Epidermal melanocyte (primary cell): Measurements from ENCODE around the gene DIDO1.

Source experiments
- DNase-seq: peaks from one replicate; pipeline ENCODE4 v3.0.0; 2011; ENCODE audit warnings: low spot score; ENCODE audit not compliant: insufficient read length

Gene DIDO1

DNA sequence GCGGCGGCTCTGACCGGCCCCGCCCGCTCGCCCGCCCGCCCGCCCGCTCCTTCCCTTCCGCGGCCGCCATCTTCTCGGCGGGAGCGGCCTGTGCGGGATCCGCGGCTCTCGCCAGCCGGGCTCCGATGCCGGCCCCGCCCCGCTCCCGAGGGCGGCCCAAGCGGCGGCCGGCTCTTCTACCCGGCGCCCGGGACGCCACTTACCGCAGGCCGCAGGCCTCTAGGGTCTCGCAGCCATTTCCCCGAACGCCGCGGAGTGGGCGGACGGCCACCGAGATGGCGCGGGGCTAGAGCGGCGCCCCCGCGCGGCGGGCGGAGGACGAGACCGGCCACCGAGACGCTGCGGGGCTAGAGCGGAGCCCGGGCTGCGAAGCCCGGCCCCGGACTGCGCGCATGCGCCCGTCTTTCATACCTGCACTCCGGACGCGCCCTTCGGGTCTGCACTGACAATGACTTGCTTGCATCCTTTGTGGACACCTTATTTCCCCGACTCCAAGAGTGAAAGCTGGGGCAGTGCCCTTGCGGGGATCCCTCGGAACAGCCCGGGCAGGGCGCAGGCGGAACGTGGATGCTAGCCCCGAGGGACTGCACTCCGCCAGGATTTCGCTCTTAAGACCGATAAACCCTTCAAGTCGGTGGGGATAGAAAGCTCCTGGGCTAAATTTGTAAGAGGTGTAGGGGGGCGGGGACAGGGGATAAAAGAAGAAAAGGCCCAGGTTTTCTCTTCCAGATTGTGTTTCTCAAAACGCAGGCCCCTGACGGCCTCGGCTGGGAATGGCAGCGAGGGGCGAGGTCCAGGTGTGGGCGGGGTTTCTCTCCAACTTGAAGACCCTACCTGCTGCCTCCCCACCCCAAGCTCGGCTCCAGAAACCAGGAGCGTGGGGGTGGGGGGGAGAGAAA lies at the start of gene DIDO1:
Gene DIDO1, minus strand, starts transcription at position 277 of the 899 bp plus-strand sequence.
- DNase-seq: peak; percentile 94

DNA sequence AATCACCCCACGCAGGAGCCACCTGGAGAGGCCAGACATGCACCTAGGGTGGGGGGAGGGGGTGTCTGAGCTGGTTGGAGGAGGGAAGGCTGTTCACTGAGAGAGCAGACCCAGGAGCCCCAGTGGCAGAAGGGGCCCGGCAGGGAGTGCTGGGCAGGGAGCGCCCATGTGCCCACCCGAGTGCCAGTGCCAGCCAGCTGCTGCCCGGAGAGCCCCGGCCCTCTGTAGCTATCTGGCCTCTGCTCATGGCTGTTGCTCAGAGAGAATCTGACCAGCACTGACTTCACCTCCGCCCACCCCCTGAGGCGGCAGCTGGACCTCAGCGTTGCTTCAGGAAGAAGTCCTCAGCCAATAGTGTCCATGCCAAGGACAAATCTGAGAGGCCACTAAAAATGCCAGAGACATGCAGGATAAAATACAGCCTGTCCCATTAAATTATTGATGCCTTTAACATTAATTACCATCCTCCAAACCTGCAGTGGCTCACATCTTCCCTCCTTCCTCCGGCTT lies 49.0 kb upstream of the DIDO1 start:
- no peak for DNase-seq

DNA sequence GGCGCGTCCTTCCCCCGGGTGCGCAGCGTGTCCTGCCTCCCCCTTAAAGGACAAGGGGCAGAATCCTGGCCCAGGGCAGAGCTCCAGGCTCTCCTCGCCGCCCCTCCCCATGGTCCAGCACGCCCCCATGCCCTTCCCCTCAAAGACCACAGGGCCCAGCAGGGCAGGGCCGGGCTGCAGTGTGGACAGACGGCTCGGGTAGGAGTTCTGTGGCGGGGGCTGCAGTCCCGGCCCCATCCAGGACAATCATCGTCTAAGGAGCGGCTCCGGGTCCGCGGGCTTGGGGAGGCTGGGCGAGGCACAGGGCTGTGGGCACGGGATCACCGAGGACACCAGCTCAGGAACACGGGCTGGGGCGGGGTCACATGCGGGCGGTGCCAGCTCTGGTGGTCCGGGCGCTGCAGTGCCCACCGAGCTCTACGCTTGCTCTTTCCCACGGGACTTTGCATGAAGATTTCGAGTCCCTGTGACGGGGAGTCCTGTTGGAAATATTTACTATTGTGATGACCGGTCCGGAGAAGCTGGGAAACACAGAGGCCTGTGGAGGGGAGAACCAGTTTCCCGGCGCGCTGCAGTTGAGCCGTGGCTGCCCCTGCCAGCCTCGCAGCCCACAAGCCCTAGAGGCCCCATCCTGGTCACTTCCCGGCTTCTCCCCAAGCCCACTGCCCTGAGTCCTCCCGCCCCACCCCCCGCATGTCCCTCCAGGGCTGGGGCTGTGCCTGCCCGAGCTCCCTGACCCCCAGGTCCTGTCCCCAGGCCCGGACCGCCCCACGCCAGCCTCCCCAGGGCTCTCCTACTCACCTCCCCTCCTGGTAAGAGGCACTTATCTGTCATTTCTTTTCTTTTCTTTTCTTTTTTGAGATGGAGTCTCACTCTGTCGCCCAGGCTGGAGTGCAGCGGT lies 46.8 kb upstream of the DIDO1 start:
- no peak for DNase-seq

DNA sequence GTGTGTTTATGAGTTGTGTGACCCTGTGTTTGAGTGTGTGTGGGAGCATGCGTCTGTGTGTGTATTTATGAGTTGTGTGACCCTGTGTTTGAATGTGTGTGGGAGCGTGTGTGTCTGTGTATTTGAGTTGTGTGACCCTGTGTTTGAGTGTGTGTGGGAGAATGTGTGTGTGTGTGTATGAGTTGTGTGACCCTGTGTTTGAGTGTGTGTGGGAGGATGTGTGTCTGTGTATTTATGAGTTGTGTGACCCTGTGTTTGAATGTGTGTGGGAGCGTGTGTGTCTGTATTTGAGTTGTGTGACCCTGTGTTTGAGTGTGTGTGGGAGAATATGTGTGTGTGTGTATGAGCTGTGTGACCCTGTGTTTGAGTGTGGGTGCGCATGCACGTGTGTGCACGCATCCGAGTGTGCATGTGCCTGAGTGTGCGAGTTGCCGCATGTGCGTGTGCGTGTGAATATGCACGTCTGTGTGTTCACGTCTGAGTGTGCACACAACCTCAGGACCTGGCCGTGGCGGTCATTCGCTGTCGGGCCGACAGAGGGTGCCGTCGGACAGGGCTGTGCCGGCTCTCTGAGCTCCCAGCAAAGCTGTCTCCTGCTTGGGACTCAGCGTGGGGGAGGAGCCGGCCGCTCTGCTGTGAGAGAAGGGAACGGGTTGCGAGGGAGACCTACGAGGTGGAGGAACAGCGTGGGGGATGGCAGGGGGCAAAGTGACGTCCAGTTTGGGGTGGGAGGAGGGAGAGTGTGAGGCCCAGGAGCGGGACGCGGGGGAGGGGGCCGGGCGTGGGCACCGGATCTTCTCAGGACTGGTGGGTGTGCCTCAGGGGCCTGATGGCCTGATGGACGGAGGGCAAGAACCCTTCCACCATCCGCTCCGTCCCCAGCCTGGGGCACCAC lies 45.9 kb upstream of the DIDO1 start:
- DNase-seq: peak; percentile 98

GRCh38 chr20:62971211-62971949 lies 45.1 kb upstream of the DIDO1 start:
- DNase-seq: no peak

DNA sequence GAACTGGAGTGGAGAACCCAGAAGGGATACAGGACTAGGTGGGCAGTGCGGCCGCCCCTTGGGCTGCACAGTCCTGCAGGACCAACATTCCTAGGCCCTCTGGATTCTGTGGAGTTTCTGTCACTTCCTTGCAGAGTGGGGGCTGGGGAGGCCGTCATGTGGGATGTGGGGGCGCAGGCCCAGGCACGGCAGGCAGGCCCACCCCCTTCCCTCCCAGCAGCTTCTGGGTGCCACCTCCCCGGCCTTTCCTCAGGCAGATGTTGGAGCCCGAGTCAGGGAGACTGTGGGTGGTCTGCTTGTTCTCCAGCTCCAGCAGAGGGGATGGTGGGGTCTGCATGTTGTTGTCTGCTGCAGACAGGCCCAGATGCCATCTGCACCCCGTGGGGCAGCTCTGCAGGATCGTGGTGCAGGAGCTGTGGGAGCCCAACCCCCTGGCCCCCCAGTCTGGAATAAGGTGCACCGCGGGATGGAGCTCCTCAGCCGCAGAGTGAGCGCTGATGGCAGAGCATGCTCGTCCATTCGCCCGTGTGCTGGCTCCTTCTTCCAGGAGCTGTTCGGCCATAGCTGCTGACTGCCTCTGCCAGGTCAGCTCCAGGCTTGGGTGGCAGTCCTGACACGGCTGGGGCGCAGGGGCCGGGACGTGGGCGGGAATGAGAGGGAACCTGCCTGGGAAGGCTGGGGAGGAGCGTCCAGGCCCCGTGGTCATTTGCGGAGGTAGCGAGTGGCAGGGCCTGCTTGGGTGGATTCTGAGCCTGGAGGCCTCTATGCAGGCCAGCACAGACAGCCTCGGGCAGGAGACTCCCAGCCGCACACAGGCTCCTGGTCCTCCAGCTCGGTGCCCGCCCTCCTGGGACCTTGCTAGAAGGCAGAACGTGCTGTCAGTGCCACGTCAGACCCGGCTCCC lies 44.3 kb upstream of the DIDO1 start:
- no peak for DNase-seq

GRCh38 chr20:62969939-62970306 lies 43.6 kb upstream of the DIDO1 start:
- DNase-seq: no peak

GRCh38 chr20:62969179-62969760 lies 43.0 kb upstream of the DIDO1 start:
- no peak for DNase-seq

DNA sequence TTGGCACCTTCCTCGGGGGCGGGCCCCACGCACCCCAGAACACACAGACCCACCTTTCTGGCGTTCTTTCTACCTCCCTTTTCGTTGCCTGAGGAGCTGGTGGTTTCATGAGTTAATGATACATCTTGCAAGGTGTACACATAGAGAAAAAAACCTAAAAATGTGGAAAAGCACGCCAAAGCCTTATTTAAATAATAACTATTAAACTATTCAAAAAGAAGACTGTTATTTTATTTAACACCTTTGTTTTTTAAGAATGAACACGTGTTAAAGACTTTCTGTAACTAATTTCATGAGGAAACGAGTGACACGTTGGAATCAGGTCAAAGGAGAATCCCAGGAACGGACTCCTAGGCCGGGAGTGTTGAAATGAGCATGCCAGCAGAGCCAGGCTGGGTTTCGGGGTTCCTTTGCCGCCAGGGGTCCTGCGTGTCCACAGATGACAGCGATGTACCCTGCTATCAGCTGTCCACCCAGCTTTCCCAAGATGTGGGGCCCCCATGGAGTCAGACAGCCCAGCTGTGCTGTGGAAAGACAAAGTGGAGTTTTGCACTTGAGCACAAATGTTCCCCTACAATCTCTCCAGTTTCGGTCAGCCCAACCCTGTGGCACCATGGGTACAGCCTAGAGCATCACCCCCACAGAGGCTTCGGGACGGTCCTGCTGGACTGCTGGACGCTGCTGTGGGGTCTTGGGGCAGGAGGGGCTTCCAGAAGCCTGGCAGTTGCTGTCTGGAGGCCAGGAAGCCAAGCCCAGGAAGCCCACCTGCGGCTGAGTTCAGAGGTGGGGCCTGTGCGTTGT lies 42.3 kb upstream of the DIDO1 start:
- DNase-seq: no peak

DNA sequence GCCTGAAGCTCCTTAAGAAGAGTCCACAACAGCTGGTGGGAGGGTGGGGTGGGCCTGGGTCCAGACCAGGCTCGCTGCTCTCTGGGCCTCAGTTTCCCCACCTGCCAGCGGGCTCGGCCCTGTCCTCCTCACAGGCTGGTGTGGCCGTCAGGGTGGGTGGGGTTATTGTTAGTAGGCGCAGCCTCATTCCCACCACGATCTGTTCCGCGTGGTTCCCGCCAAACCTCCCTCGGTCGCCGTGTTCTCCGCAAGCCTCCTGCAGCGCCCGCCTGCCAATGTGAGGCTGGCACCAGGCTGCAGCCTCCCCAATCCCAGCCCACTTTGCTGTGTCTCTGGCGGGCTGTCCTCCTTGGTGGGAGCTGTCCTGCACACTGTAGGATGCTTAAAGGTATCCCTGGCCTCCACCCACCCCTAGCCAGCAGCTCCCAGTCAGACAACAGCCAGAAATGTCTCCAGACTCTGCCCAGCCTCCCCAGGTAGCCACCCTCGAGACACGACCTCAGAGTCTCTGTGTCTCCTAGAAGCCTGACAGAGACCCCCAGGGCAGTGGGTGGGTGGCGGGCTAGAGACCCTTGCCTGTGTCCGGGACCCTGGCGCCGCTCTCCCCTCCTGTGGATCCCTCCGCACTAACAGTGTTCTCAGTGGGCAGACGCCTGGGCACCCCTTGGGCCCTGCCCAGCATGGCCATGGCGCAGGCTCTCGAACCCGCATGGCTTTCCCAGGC lies 41.5 kb upstream of the DIDO1 start:
- no peak for DNase-seq

DNA sequence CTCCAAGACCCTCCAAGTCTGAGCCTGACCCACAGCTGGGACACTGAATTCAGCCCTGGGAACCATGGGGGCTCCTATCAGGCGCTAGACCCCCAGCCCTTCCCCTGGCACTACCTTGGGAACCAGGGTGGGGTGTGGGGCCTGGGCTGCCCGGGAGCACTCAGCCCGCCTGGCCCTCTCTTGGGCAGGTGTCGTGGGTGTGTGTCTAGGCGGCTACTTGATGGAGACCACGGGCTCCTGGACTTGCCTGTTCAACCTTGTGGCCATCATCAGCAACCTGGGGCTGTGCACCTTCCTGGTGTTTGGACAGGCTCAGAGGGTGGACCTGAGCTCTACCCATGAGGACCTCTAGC lies 40.8 kb upstream of the DIDO1 start:
- DNase-seq: no peak

GRCh38 chr20:62966212-62967148 lies 40.2 kb upstream of the DIDO1 start:
- DNase-seq: no peak

DNA sequence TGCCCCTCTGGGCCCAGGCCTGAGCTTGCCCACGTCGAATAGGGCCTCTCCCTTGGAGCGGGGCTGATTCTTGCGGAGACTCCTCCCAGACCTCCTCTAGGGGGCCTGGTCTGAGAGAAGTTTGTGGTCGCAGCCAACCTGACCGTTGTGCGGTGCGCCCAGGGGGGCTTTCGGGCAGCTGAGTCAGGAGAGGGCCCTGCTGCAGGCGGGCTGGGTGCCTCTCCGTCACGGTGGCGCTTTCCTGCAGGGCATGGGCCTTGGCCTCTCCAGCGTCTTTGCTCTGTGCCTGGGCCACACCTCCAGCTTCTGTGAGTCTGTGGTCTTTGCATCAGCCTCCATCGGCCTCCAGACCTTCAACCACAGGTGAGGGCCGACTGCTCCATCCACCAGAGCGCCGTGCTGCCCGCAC lies 39.1 kb upstream of the DIDO1 start:
- no peak for DNase-seq

GRCh38 chr20:62964700-62965099 lies 38.4 kb upstream of the DIDO1 start:
- no peak for DNase-seq

DNA sequence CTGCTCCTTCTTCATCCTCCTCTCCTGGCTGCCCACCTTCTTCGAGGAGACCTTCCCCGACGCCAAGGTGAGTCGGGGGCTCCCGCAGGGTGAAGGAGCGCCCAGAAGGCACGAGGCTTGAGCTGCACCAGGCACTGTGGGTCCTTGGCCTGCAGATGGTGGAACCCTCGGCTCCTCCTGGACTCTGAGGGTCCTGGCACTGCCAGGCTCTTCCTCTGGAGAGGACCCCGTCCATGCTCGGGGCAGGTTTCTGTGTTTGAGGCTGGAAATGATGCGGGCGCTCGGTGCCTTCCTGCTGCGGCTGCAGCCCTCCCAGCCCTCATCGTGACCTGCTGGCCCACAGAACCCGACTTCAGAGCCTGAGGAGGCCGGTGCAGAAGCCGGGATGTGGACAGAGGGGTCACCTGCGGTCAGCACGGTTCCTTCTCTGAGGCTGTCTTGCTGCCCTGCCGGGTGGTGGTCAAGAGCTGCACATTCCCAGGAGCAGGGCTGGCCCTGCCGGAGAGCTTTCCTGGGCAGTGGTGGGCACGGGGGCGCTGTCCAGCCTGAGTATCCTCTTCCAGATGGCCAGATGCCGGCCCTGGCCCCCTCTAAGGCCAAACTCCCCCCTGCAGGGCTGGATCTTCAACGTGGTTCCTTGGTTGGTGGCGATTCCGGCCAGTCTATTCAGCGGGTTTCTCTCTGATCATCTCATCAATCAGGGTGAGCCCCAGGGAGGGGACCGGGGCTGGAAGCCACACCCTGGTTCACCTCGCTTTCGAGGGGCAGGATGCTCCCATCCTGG lies 37.5 kb upstream of the DIDO1 start:
- DNase-seq: no peak
